Fibroblast of lung (primary cell): ENCODE measurements around the gene GNAT1. TPM values are rescaled to one million over a fixed set of nuclear protein-coding genes. Genes with fewer than 3 reads are reported as not detected.

Experiments used
- DNase-seq, 2 donors: peaks; one replicate each; pipeline versions ENCODE4 v3.0.0 to v3.0.0-alpha.2; 2010; ENCODE audit warnings: low read depth in 2 of 2
- H2AFZ ChIP-seq: 2 replicates; pipeline ENCODE4 v1.5.1; 2012; ENCODE audit warnings: low read length, control low read depth, inconsistent platforms
- H3K27ac ChIP-seq: 2 replicates; pipeline ENCODE4 v1.5.1; 2011; ENCODE audit warnings: low read length, control low read depth; ENCODE audit not compliant: insufficient read depth
- H3K27me3 ChIP-seq: 2 replicates; pipeline ENCODE4 v1.5.1; 2011; ENCODE audit warnings: mild to moderate bottlenecking, low read length; ENCODE audit not compliant: control insufficient read depth, insufficient read depth
- H3K36me3 ChIP-seq: 2 replicates; pipeline ENCODE4 v1.5.1; 2011; ENCODE audit warnings: low read length; ENCODE audit not compliant: control insufficient read depth, insufficient read depth
- H3K4me1 ChIP-seq: 2 replicates; pipeline ENCODE4 v1.5.1; 2011; ENCODE audit warnings: low read length; ENCODE audit not compliant: control insufficient read depth, insufficient read depth; ENCODE audit errors: extremely low read depth
- H3K4me2 ChIP-seq: 2 replicates; pipeline ENCODE4 v1.5.1; 2011; ENCODE audit warnings: low read length, control low read depth; ENCODE audit not compliant: insufficient read depth; ENCODE audit errors: extremely low read depth
- H3K4me3 ChIP-seq, 4 experiments: fragments of 200-600 bp in 1 of 4; sonication (generic) in 1 of 4; replicated peaks in 1 of 4; 2 replicates each; pipeline ENCODE4 v1.5.1; 2011 to 2016; ENCODE audit warnings: low read length in 4 of 4, low read depth in 3 of 4, mild to moderate bottlenecking in 3 of 4, control low read depth in 2 of 4, inconsistent platforms in 1 of 4, mixed read lengths in 1 of 4; ENCODE audit not compliant: insufficient read depth in 1 of 4; ENCODE audit errors: control extremely low read depth in 1 of 4
- H3K79me2 ChIP-seq: 2 replicates; pipeline ENCODE4 v1.5.1; 2012; ENCODE audit warnings: mild to moderate bottlenecking, low read length, inconsistent platforms; ENCODE audit not compliant: control insufficient read depth, insufficient read depth
- H3K9ac ChIP-seq: 2 replicates; pipeline ENCODE4 v1.5.1; 2011; ENCODE audit warnings: mild to moderate bottlenecking, low read length, control low read depth; ENCODE audit not compliant: insufficient read depth
- H3K9me3 ChIP-seq: 2 replicates; pipeline ENCODE4 v1.5.1; 2012; ENCODE audit warnings: low read depth, low read length; ENCODE audit not compliant: control insufficient read depth, insufficient read depth
- H4K20me1 ChIP-seq: 2 replicates; pipeline ENCODE4 v1.5.1; 2011; ENCODE audit warnings: low read length; ENCODE audit not compliant: control insufficient read depth, insufficient read depth; ENCODE audit errors: extremely low read depth
- CTCF ChIP-seq, 2 donors: IDR thresholded peaks in 1 of 2; conservative IDR thresholded peaks in 1 of 2; 1 replicate in 1 of 2; 2 replicates in 1 of 2; pipeline ENCODE4 v1.5.1; 2011 to 2012; ENCODE audit warnings: low read length in 2 of 2, control low read depth in 1 of 2, inconsistent platforms in 1 of 2, low read depth in 1 of 2, mild to moderate bottlenecking in 1 of 2
- EZH2 ChIP-seq: IDR thresholded peaks from 2 replicates; pipeline ENCODE4 v1.5.1; 2012; ENCODE audit warnings: low read length, control low read depth, mild to moderate bottlenecking; ENCODE audit errors: missing control alignments
- polyA plus RNA-seq, 2 donors: library from polyadenylated mRNA; depleted of rRNA in 1 of 2; stranded (reverse) in 1 of 2; unstranded in 1 of 2; fragments of >200 nt; gene quantifications; 2 replicates each; pipeline ENCODE4 v1.2.1, GENCODE V29; 2011 to 2012; ENCODE audit warnings: missing spikeins in 1 of 2
- total RNA-seq: library from RNA; depleted of rRNA; stranded (reverse); fragments of >200 nt; gene quantifications from 2 replicates; pipeline ENCODE4 v1.2.1, GENCODE V29; 2014

The GNAT1 gene
- total and polyA plus RNA-seq, 2 donors (not counting 1 experiment from before 2014, with no cell fraction given) = not detected

- H3K9ac ChIP-seq = no peak overlapping the region
- no peaks in the 10 kb centered on the region for H3K79me2 ChIP-seq
- TF ChIP-seq EZH2 (no peak), CTCF (conservative IDR thresholded peaks at IDR 0.05 in 1 of 2, IDR thresholded peaks at IDR 0.05 in 1 of 2; ENCODE audit: low read depth in 1 of 2, low read length in 2 of 2) (no peak)
- H2AFZ ChIP-seq = no peak overlapping the region
- H3K4me1 ChIP-seq = peaks cover 28% of the 10 kb centered on the region
- H4K20me1 ChIP-seq = no peaks in the 10 kb centered on the region
- H3K4me2 ChIP-seq = no peak overlapping the region
- H3K27me3 ChIP-seq = no peaks in the 10 kb centered on the region
- no peaks in the 10 kb centered on the region for H3K36me3 ChIP-seq
- peak; percentile 33 to 46 for DNase-seq
- no peaks in the 10 kb centered on the region for H3K9me3 ChIP-seq
- no peak overlapping the region for H3K27ac ChIP-seq
- H3K4me3 ChIP-seq = no peak overlapping the region
Observed at GRCh38 chr3:50167069-50167840, 24.2 kb upstream of the GNAT1 start.

DNA sequence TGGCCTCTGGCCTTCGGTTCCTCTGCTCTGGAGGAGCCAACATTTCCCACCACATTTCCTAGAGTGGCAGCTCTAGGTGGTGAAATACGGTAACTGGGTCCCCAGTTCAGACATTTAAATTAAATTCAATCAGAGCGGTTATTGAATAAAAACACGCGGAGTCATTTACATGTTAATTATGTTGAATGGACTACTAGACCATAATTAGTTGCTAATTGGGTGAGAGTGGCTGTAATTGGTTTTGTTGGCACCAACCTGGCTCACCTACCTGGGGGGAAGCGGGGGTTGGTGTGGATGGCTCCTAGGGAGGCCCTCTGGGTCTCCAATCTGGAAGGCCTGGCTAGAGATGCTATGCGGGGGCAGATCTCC lies 23.6 kb upstream of the GNAT1 start:
- no peaks in the 10 kb centered on the region for H3K9me3 ChIP-seq
- no peaks in the 10 kb centered on the region for H3K27me3 ChIP-seq
- TF ChIP-seq EZH2 (no peak), CTCF (conservative IDR thresholded peaks at IDR 0.05 in 1 of 2, IDR thresholded peaks at IDR 0.05 in 1 of 2; ENCODE audit: low read depth in 1 of 2, low read length in 2 of 2) (no peak)
- peaks cover 28% of the 10 kb centered on the region for H3K4me1 ChIP-seq
- H3K27ac ChIP-seq = no peak overlapping the region
- no peak overlapping the region for H2AFZ ChIP-seq
- no peak overlapping the region for H3K9ac ChIP-seq
- no peak overlapping the region for H3K4me3 ChIP-seq
- H3K79me2 ChIP-seq = no peaks in the 10 kb centered on the region
- no peak for DNase-seq
- H3K36me3 ChIP-seq = no peaks in the 10 kb centered on the region
- H4K20me1 ChIP-seq = no peaks in the 10 kb centered on the region
- H3K4me2 ChIP-seq = no peak overlapping the region

GRCh38 chr3:50168388-50168787 lies 23.0 kb upstream of the GNAT1 start:
- no peaks in the 10 kb centered on the region for H3K9me3 ChIP-seq
- no peak for DNase-seq
- H3K4me3 ChIP-seq = no peak overlapping the region
- H3K27me3 ChIP-seq = no peaks in the 10 kb centered on the region
- H3K4me1 ChIP-seq = peaks cover 27% of the 10 kb centered on the region
- H3K9ac ChIP-seq = no peak overlapping the region
- H2AFZ ChIP-seq = no peak overlapping the region
- TF ChIP-seq CTCF (conservative IDR thresholded peaks at IDR 0.05 in 1 of 2, IDR thresholded peaks at IDR 0.05 in 1 of 2; ENCODE audit: low read depth in 1 of 2, low read length in 2 of 2) (no peak), EZH2 (no peak)
- no peak overlapping the region for H3K27ac ChIP-seq
- H3K36me3 ChIP-seq = no peaks in the 10 kb centered on the region
- no peak overlapping the region for H3K4me2 ChIP-seq
- H4K20me1 ChIP-seq = no peaks in the 10 kb centered on the region
- no peaks in the 10 kb centered on the region for H3K79me2 ChIP-seq
